ENCODE measurements around the gene HPDL.

HPDL gene

DNA sequence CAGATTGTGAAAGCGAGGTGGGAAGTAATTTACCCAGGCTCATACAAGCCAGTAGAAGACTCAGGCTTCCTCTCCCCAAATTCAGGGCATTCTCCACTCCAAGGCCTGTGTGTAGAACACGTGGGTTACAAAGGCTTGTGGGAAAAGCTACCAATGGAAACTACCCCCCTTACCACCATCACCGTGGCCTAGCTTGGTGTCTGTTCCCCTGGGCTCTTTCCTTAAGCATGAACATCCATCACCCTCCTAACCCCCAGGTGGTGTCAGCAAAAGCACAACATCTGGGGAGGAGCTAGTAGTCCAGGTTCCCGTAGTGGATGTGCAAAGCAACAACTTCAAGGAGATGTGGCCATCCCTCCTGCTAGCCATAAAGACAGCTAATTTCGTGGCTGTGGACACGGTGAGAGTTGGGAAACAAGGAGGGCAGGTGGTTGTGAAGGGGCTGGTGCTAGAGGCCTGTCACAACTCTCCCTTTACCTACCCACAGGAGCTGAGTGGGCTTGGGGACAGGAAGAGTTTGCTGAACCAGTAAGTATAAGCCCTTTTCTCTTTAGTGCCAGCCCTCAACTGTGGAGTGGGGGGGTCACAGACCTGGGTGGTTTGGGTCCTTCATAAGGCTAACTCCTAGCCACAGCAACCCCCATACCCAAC, 14.2 kb downstream of the HPDL start:
- Histone ChIP-seq H3K36me3 (ENCODE audit: control insufficient read depth, insufficient read depth, low read length, severe bottlenecking) (peaks cover 42% of the 10 kb centered on the region), H3K4me1 (ENCODE audit: control insufficient read depth, insufficient read depth, low read length) (peaks cover 15% of the 10 kb centered on the region), H3K27me3 (replicated peaks; ENCODE audit: control insufficient read depth, insufficient read depth, low read length) (no peaks in the 10 kb centered on the region), H3K4me3 (ENCODE audit: low read length) (peak overlapping the region; percentile 98), H3K9ac (ENCODE audit: low read length) (peak overlapping the region; percentile 99), H3K9me3 (ENCODE audit: control insufficient read depth, low read length) (no peaks in the 10 kb centered on the region)
- no peak for DNase-seq (ENCODE audit: low read depth)

GRCh38 chr1:45344499-45344898, 17.8 kb downstream of the HPDL start:
- H3K4me1 ChIP-seq (ENCODE audit: control insufficient read depth, insufficient read depth, low read length), result peaks cover 22% of the 10 kb centered on the region
- H3K27me3 ChIP-seq (replicated peaks; ENCODE audit: control insufficient read depth, insufficient read depth, low read length), result no peaks in the 10 kb centered on the region
- H3K4me3 ChIP-seq (ENCODE audit: low read length), result no peak overlapping the region
- no peaks in the 10 kb centered on the region for H3K9me3 ChIP-seq (ENCODE audit: control insufficient read depth, low read length)
- H3K36me3 ChIP-seq (ENCODE audit: control insufficient read depth, insufficient read depth, low read length, severe bottlenecking), result peaks cover 42% of the 10 kb centered on the region
- no peak for DNase-seq (ENCODE audit: low read depth)
- no peak overlapping the region for H3K9ac ChIP-seq (ENCODE audit: low read length)

DNA sequence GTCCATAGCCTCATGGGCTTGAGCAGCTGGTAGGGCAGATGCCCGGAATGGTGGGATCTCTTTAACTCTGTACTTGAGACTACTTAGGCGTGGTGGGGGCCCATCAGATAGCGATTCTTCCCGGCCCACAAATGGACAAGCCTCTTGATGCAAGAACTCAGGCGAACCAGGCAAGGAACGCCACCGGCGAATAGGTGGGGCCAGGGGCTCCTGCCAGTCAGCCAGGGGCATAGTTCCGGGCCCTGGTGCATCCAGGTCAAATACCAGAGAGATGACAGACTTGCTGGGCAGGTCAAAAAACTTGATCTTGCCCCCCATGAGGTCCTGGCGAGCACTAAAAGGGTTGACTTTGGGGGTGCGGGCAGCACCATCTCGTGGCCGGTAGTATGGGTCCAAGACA, 18.3 kb downstream of the HPDL start:
- H3K4me1 ChIP-seq (ENCODE audit: control insufficient read depth, insufficient read depth, low read length), result peaks cover 22% of the 10 kb centered on the region
- H3K27me3 ChIP-seq (replicated peaks; ENCODE audit: control insufficient read depth, insufficient read depth, low read length), result no peaks in the 10 kb centered on the region
- H3K36me3 ChIP-seq (ENCODE audit: control insufficient read depth, insufficient read depth, low read length, severe bottlenecking), result peaks cover 42% of the 10 kb centered on the region
- no peak overlapping the region for H3K4me3 ChIP-seq (ENCODE audit: low read length)
- H3K9me3 ChIP-seq (ENCODE audit: control insufficient read depth, low read length), result no peaks in the 10 kb centered on the region
- H3K9ac ChIP-seq (ENCODE audit: low read length), result no peak overlapping the region
- DNase-seq (ENCODE audit: low read depth), result no peak

- Histone ChIP-seq H3K9ac (ENCODE audit: low read length) (no peak overlapping the region), H3K9me3 (ENCODE audit: control insufficient read depth, low read length) (no peaks in the 10 kb centered on the region), H3K4me1 (ENCODE audit: control insufficient read depth, insufficient read depth, low read length) (peaks cover 14% of the 10 kb centered on the region), H3K36me3 (ENCODE audit: control insufficient read depth, insufficient read depth, low read length, severe bottlenecking) (peaks cover 42% of the 10 kb centered on the region), H3K4me3 (ENCODE audit: low read length) (no peak overlapping the region), H3K27me3 (replicated peaks; ENCODE audit: control insufficient read depth, insufficient read depth, low read length) (no peaks in the 10 kb centered on the region)
- no peak for DNase-seq (ENCODE audit: low read depth)
Measured at GRCh38 chr1:45346473-45346872, 19.8 kb downstream of the HPDL start.

- peaks cover 14% of the 10 kb centered on the region for H3K4me1 ChIP-seq (ENCODE audit: control insufficient read depth, insufficient read depth, low read length)
- H3K27me3 ChIP-seq (replicated peaks; ENCODE audit: control insufficient read depth, insufficient read depth, low read length), result no peaks in the 10 kb centered on the region
- DNase-seq (ENCODE audit: low read depth), result peak; percentile 36
- H3K36me3 ChIP-seq (ENCODE audit: control insufficient read depth, insufficient read depth, low read length, severe bottlenecking), result peaks cover 27% of the 10 kb centered on the region
- no peak overlapping the region for H3K9ac ChIP-seq (ENCODE audit: low read length)
- H3K4me3 ChIP-seq (ENCODE audit: low read length), result no peak overlapping the region
- no peaks in the 10 kb centered on the region for H3K9me3 ChIP-seq (ENCODE audit: control insufficient read depth, low read length)
Measured at GRCh38 chr1:45348020-45348419, 21.3 kb downstream of the HPDL start.

DNA sequence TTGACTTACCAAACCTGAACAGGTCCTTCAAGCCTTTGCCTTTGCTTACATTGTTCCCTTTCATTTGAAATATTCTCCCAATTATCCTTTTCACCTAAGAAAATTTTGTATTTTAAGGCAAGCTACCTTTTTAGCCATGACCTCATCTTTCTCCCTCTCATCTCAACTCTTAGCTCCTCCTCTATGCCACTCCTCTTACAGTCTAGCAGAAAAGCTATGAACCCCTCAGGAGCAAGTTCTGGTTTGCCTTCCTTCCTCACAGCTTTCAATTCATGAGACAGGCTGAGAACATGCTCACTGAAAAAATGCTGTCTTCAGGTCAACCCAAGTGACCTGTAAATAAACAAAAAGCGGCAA, 21.9 kb downstream of the HPDL start:
- Histone ChIP-seq H3K27me3 (replicated peaks; ENCODE audit: control insufficient read depth, insufficient read depth, low read length) (no peaks in the 10 kb centered on the region), H3K36me3 (ENCODE audit: control insufficient read depth, insufficient read depth, low read length, severe bottlenecking) (peaks cover 22% of the 10 kb centered on the region), H3K9me3 (ENCODE audit: control insufficient read depth, low read length) (no peaks in the 10 kb centered on the region), H3K4me1 (ENCODE audit: control insufficient read depth, insufficient read depth, low read length) (peaks cover 14% of the 10 kb centered on the region), H3K4me3 (ENCODE audit: low read length) (no peak overlapping the region), H3K9ac (ENCODE audit: low read length) (no peak overlapping the region)
- no peak for DNase-seq (ENCODE audit: low read depth)

GRCh38 chr1:45348966-45349677, 22.4 kb downstream of the HPDL start:
- DNase-seq (ENCODE audit: low read depth), result peak; percentile 41

DNA sequence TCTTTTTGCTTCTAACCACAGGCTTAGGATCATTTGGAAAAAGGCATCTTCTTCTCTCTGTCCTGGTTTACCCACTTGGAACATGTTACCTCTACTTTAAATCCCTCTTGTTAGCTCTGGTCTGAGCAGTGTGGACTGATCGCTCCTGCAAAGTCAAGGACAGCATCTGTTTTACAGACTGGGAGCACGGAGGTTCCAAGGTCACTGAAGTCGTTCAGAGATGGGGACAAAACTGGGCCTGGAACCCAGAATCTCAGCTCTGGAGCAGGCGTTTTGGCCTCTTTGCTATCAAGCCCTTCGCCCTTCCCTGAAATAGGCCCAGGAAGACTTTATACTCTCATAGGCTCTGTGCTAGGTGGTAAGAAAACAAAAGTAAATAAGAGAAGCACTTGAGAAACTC, 24.8 kb downstream of the HPDL start:
- DNase-seq (ENCODE audit: low read depth), result no peak
- peaks cover 14% of the 10 kb centered on the region for H3K4me1 ChIP-seq (ENCODE audit: control insufficient read depth, insufficient read depth, low read length)
- H3K9me3 ChIP-seq (ENCODE audit: control insufficient read depth, low read length), result no peaks in the 10 kb centered on the region
- H3K4me3 ChIP-seq (ENCODE audit: low read length), result no peak overlapping the region
- H3K9ac ChIP-seq (ENCODE audit: low read length), result no peak overlapping the region
- no peaks in the 10 kb centered on the region for H3K27me3 ChIP-seq (replicated peaks; ENCODE audit: control insufficient read depth, insufficient read depth, low read length)
- no peaks in the 10 kb centered on the region for H3K36me3 ChIP-seq (ENCODE audit: control insufficient read depth, insufficient read depth, low read length, severe bottlenecking)

More at GRCh38 chr1:45348966-45349677, 22.4 kb downstream of the HPDL start:
- no peaks in the 10 kb centered on the region for H3K9me3 ChIP-seq (ENCODE audit: control insufficient read depth, low read length)
- H3K27me3 ChIP-seq (replicated peaks; ENCODE audit: control insufficient read depth, insufficient read depth, low read length), result no peaks in the 10 kb centered on the region
- H3K9ac ChIP-seq (ENCODE audit: low read length), result no peak overlapping the region
- no peak overlapping the region for H3K4me3 ChIP-seq (ENCODE audit: low read length)
- peaks cover 16% of the 10 kb centered on the region for H3K36me3 ChIP-seq (ENCODE audit: control insufficient read depth, insufficient read depth, low read length, severe bottlenecking)
- peaks cover 14% of the 10 kb centered on the region for H3K4me1 ChIP-seq (ENCODE audit: control insufficient read depth, insufficient read depth, low read length)

DNA sequence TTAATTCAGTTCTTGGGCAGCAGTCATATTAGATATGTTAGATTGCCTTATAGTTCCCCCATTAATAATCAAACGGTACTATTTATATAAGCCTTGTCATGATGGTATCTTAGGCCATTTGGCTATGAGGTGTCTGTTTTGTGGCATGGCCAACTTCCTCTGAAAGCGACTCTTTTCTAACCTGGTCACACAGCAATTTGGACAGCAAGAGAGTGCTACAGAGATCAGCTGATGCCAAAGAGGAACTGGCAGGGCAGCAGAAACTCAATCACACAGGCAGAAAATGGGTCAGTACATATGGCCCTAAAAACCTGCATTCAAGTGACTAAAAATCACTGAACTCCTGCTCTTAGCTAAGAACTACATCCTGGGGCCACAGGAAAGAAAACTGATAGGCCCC, 27.0 kb downstream of the HPDL start:
- H3K36me3 ChIP-seq (ENCODE audit: control insufficient read depth, insufficient read depth, low read length, severe bottlenecking), result no peaks in the 10 kb centered on the region
- DNase-seq (ENCODE audit: low read depth), result no peak
- no peaks in the 10 kb centered on the region for H3K9me3 ChIP-seq (ENCODE audit: control insufficient read depth, low read length)
- no peak overlapping the region for H3K9ac ChIP-seq (ENCODE audit: low read length)
- peaks cover 6% of the 10 kb centered on the region for H3K4me1 ChIP-seq (ENCODE audit: control insufficient read depth, insufficient read depth, low read length)
- H3K27me3 ChIP-seq (replicated peaks; ENCODE audit: control insufficient read depth, insufficient read depth, low read length), result no peaks in the 10 kb centered on the region
- H3K4me3 ChIP-seq (ENCODE audit: low read length), result no peak overlapping the region

DNA sequence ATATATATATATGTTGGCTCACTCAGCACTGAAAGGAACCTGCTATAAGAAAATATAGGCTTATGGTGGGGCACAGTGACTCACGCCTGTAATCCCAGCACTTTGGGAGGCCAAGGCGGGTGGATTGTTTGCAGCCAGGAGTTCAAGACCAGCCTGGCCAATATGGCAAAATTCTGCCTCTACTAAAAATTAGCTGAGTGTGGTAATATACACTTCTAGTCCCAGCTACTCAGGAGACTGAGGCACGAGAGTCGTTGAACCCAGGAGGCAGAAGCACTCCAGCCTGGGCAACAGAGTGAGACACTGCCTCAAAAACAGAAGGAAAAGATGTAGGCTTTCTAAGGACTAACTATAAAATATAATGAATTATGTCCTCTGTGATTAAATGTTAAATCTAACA, 28.1 kb downstream of the HPDL start:
- peaks cover under 1% of the 10 kb centered on the region for H3K4me1 ChIP-seq (ENCODE audit: control insufficient read depth, insufficient read depth, low read length)
- no peaks in the 10 kb centered on the region for H3K36me3 ChIP-seq (ENCODE audit: control insufficient read depth, insufficient read depth, low read length, severe bottlenecking)
- no peak overlapping the region for H3K4me3 ChIP-seq (ENCODE audit: low read length)
- no peak for DNase-seq (ENCODE audit: low read depth)
- H3K9ac ChIP-seq (ENCODE audit: low read length), result no peak overlapping the region
- no peaks in the 10 kb centered on the region for H3K27me3 ChIP-seq (replicated peaks; ENCODE audit: control insufficient read depth, insufficient read depth, low read length)
- no peaks in the 10 kb centered on the region for H3K9me3 ChIP-seq (ENCODE audit: control insufficient read depth, low read length)

DNA sequence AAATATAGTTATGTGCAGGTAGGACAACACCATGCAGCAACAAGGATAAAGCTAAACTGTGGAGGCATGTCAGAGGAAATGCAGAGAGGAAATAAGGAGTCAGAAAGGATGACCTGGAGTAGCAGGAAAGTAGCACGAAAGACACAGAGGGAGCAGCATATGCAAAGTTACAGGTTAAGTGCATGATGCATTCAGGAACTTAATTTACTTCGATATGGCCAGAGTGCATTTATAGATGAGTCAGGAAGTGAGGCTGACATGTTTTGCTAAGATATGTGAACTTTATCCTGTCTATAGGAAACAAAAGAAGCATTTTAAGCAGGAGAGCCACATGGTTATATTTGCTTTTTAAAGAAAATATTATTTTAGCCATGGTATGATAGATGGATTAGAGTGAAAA, 29.0 kb downstream of the HPDL start:
- H3K9me3 ChIP-seq (ENCODE audit: control insufficient read depth, low read length), result no peaks in the 10 kb centered on the region
- no peak for DNase-seq (ENCODE audit: low read depth)
- no peak overlapping the region for H3K4me3 ChIP-seq (ENCODE audit: low read length)
- no peaks in the 10 kb centered on the region for H3K36me3 ChIP-seq (ENCODE audit: control insufficient read depth, insufficient read depth, low read length, severe bottlenecking)
- no peak overlapping the region for H3K9ac ChIP-seq (ENCODE audit: low read length)
- H3K4me1 ChIP-seq (ENCODE audit: control insufficient read depth, insufficient read depth, low read length), result peaks cover 9% of the 10 kb centered on the region
- H3K27me3 ChIP-seq (replicated peaks; ENCODE audit: control insufficient read depth, insufficient read depth, low read length), result no peaks in the 10 kb centered on the region

DNA sequence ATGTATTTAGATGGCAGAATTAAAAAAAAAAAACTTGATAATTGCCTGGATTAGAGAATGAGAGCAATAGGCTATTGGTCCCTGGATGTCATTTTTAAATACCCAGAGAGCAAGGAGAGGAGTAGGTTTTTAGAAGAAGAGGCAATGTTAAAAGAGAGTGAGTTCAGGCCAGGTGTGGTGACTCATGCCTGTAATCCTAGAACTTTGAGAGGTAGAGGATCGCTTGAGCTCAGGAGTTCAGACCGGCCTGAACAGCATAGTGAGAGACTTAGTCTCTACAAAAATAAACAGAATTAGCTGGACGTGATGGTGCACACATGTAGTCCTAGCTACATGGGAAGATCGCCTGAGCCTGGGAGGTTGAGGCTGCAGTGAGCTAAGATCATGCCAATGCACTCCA, 29.5 kb downstream of the HPDL start:
- peaks cover 13% of the 10 kb centered on the region for H3K4me1 ChIP-seq (ENCODE audit: control insufficient read depth, insufficient read depth, low read length)
- no peak overlapping the region for H3K4me3 ChIP-seq (ENCODE audit: low read length)
- DNase-seq (ENCODE audit: low read depth), result no peak
- H3K36me3 ChIP-seq (ENCODE audit: control insufficient read depth, insufficient read depth, low read length, severe bottlenecking), result no peaks in the 10 kb centered on the region
- H3K9me3 ChIP-seq (ENCODE audit: control insufficient read depth, low read length), result no peaks in the 10 kb centered on the region
- H3K9ac ChIP-seq (ENCODE audit: low read length), result no peak overlapping the region
- no peaks in the 10 kb centered on the region for H3K27me3 ChIP-seq (replicated peaks; ENCODE audit: control insufficient read depth, insufficient read depth, low read length)

All from adipocyte (in vitro differentiated cells).